ENCODE data around the gene CPNE8. TPM values are rescaled to one million over a fixed set of nuclear protein-coding genes. Genes with fewer than 3 reads are reported as not detected.

Gene CPNE8
- 8.8 to 12.6 TPM (median 10.7 TPM) in 5 replicates for total RNA-seq (2022; extraction: Qiagen RNA extraction)

DNA sequence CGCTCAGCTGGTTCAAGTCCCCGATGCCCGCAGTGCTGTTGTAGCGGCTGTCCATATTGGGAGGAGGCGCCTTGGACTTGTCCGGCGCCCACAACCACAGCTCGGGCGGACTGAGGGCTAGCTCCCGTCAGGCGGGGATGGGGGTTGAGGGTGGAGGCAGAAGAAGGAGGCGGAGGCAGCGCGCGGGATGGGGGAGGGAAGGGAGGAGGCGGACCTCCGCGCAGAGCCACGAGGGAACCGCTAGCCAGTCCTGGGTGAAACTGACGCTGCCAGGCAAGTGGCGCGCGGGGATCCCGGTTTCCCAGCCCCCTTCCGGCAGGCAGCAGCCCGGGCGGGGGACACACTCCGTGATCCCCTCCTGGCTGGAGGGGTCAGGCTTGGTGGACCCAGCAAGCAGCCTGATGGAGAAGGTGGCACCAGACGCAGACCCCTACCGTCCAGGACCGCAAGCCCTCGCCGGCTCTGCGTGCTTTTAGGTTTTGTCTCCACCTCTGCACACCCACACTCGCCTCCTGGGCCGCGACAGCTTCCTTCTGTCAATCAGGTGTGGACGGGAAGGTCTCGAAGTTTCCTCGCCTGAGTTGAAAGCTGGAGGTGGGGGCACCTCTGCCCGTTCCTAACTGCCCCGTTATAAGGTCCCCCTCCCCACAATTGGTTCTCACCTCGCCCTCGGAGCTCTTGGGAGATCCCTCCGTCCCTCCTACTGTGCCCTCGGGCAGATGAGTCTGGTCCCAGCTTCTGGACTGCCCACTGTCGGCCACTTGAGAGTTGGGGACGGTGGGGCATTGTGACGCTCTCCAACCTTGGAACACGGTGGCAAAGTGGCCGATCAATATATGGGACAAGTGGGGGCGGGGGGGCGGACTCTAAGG lies at the start of gene CPNE8:
Gene CPNE8, minus strand, starts transcription at position 112 of the 872 bp plus-strand sequence. Its CDS starts 57 bp downstream, at position 55.

All from A549 treated with CORT108297 at 1 μM for 4 hours (cell line).